Activated naive CD8-positive, alpha-beta T cell treated with anti-CD3 and anti-CD28 coated beads for 36 hours (primary cell): Measurements from ENCODE around the gene SORL1-AS1.

Experiments used
- DNase-seq: peaks from one replicate; pipeline ENCODE4 v3.0.0; 2021
- H3K27ac Mint-ChIP-seq: one replicate; pipeline ENCODE4 v1.8.0; 2022; ENCODE audit warnings: mild to moderate bottlenecking, moderate library complexity, mixed read lengths
- H3K27me3 Mint-ChIP-seq: one replicate; pipeline ENCODE4 v1.8.0; 2022; ENCODE audit warnings: mild to moderate bottlenecking, mixed read lengths
- H3K36me3 Mint-ChIP-seq: one replicate; pipeline ENCODE4 v1.8.0; 2021; ENCODE audit warnings: mild to moderate bottlenecking, mixed read lengths
- H3K4me1 Mint-ChIP-seq: one replicate; pipeline ENCODE4 v1.8.0; 2021; ENCODE audit warnings: mixed read lengths
- H3K4me3 Mint-ChIP-seq: one replicate; pipeline ENCODE4 v1.8.0; 2022; ENCODE audit warnings: mild to moderate bottlenecking, moderate library complexity, mixed read lengths
- H3K9me3 Mint-ChIP-seq: one replicate; pipeline ENCODE4 v1.8.0; 2022; ENCODE audit warnings: mixed read lengths

Gene SORL1-AS1

GRCh38 chr11:121431820-121432526, 20.8 kb downstream of the SORL1-AS1 start:
- Mint-ChIP-seq H3K36me3 (no peaks in the 10 kb centered on the region), H3K4me3 (no peak overlapping the region), H3K4me1 (peaks cover 28% of the 10 kb centered on the region), H3K9me3 (no peaks in the 10 kb centered on the region), H3K27me3 (no peaks in the 10 kb centered on the region), H3K27ac (no peak overlapping the region)
- DNase-seq = no peak

GRCh38 chr11:121429556-121429955, 23.2 kb downstream of the SORL1-AS1 start:
- DNase-seq = no peak
- no peaks in the 10 kb centered on the region for H3K27me3 Mint-ChIP-seq
- H3K27ac Mint-ChIP-seq = no peak overlapping the region
- H3K9me3 Mint-ChIP-seq = no peaks in the 10 kb centered on the region
- peaks cover under 1% of the 10 kb centered on the region for H3K36me3 Mint-ChIP-seq
- H3K4me1 Mint-ChIP-seq = peaks cover 16% of the 10 kb centered on the region
- no peak overlapping the region for H3K4me3 Mint-ChIP-seq

GRCh38 chr11:121427400-121427744, 25.4 kb downstream of the SORL1-AS1 start:
- DNase-seq = no peak
- Mint-ChIP-seq H3K36me3 (peaks cover 3% of the 10 kb centered on the region), H3K9me3 (no peaks in the 10 kb centered on the region), H3K27ac (no peak overlapping the region), H3K4me1 (peaks cover 28% of the 10 kb centered on the region), H3K27me3 (no peaks in the 10 kb centered on the region), H3K4me3 (peak overlapping the region; percentile 24)

GRCh38 chr11:121426476-121427399, 26.0 kb downstream of the SORL1-AS1 start:
- DNase-seq = peak; percentile 64
- Mint-ChIP-seq H3K4me3 (peak overlapping the region; percentile 60), H3K36me3 (peaks cover 3% of the 10 kb centered on the region), H3K27ac (no peak overlapping the region), H3K4me1 (peaks cover 27% of the 10 kb centered on the region), H3K9me3 (no peaks in the 10 kb centered on the region), H3K27me3 (no peaks in the 10 kb centered on the region)

GRCh38 chr11:121425828-121426227, 26.9 kb downstream of the SORL1-AS1 start:
- DNase-seq = no peak
- no peak overlapping the region for H3K4me3 Mint-ChIP-seq
- peaks cover 32% of the 10 kb centered on the region for H3K4me1 Mint-ChIP-seq
- H3K36me3 Mint-ChIP-seq = peaks cover 3% of the 10 kb centered on the region
- H3K27me3 Mint-ChIP-seq = no peaks in the 10 kb centered on the region
- no peaks in the 10 kb centered on the region for H3K9me3 Mint-ChIP-seq
- H3K27ac Mint-ChIP-seq = no peak overlapping the region

GRCh38 chr11:121422675-121423074, 30.1 kb downstream of the SORL1-AS1 start:
- no peak overlapping the region for H3K27ac Mint-ChIP-seq
- H3K27me3 Mint-ChIP-seq = no peaks in the 10 kb centered on the region
- peaks cover 55% of the 10 kb centered on the region for H3K4me1 Mint-ChIP-seq
- no peak for DNase-seq
- no peaks in the 10 kb centered on the region for H3K9me3 Mint-ChIP-seq
- H3K36me3 Mint-ChIP-seq = peaks cover 3% of the 10 kb centered on the region
- no peak overlapping the region for H3K4me3 Mint-ChIP-seq

GRCh38 chr11:121421149-121421901, 31.4 kb downstream of the SORL1-AS1 start:
- Mint-ChIP-seq H3K4me3 (no peak overlapping the region), H3K9me3 (no peaks in the 10 kb centered on the region), H3K4me1 (peaks cover 60% of the 10 kb centered on the region), H3K27me3 (no peaks in the 10 kb centered on the region), H3K27ac (no peak overlapping the region), H3K36me3 (peaks cover 3% of the 10 kb centered on the region)
- DNase-seq = no peak

DNA sequence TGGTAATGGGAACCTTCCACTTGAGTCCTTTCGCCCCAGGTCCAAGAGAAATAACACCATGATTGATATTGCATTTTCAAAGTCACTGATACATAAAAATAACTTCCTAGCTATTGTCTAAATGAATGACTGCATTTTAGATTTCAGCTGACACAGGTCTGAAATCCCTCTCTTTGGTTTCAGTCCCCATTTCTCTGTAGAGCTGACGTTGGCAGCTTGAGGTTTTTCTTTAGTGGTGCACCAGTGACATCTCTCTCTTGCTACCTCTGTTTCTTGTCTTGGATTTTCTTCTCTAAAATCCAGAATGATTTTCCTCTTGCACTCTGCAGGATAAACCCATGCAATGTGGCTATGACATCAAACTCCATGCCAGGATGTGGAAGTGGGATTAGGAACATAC, 32.4 kb downstream of the SORL1-AS1 start:
- H3K4me1 Mint-ChIP-seq = peaks cover 62% of the 10 kb centered on the region
- peaks cover 3% of the 10 kb centered on the region for H3K36me3 Mint-ChIP-seq
- no peak for DNase-seq
- H3K27ac Mint-ChIP-seq = no peak overlapping the region
- no peaks in the 10 kb centered on the region for H3K27me3 Mint-ChIP-seq
- H3K4me3 Mint-ChIP-seq = no peak overlapping the region
- no peaks in the 10 kb centered on the region for H3K9me3 Mint-ChIP-seq

- H3K27ac Mint-ChIP-seq = no peak overlapping the region
- no peak for DNase-seq
- H3K9me3 Mint-ChIP-seq = no peaks in the 10 kb centered on the region
- H3K27me3 Mint-ChIP-seq = no peaks in the 10 kb centered on the region
- H3K4me3 Mint-ChIP-seq = no peak overlapping the region
- peaks cover 65% of the 10 kb centered on the region for H3K4me1 Mint-ChIP-seq
- peaks cover 3% of the 10 kb centered on the region for H3K36me3 Mint-ChIP-seq
Measured at GRCh38 chr11:121419836-121420235, 32.9 kb downstream of the SORL1-AS1 start.

DNA sequence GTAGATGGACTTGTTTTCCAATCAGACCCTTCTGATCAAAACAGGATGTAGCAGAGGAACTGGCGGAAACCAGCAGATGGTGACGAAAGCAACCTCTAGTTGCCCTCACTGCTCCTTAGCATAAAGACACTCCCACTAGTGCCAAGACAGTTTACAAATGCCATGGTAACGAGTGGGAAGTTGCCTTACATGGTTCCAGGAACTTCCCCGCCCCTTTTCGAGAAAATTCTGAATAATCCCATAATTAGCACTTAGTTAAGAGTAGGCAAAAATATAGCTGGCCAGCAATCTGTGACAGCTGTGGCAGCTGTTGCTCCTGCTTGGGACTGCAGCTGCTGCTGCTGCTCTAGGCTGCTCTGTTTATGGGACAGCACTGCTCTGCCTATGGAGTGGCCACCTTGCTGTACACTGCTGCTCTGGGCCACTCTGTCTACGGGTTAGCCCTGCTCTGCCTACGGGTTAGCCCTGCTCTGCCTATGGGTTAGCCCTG, 34.1 kb downstream of the SORL1-AS1 start:
- Mint-ChIP-seq H3K4me1 (peaks cover 59% of the 10 kb centered on the region), H3K36me3 (no peaks in the 10 kb centered on the region)
- peak; percentile 25 for DNase-seq

GRCh38 chr11:121417607-121418006, 35.2 kb downstream of the SORL1-AS1 start:
- peaks cover 53% of the 10 kb centered on the region for H3K4me1 Mint-ChIP-seq
- H3K27me3 Mint-ChIP-seq = no peaks in the 10 kb centered on the region
- H3K9me3 Mint-ChIP-seq = no peaks in the 10 kb centered on the region
- H3K27ac Mint-ChIP-seq = peak overlapping the region; percentile 74
- no peaks in the 10 kb centered on the region for H3K36me3 Mint-ChIP-seq
- no peak for DNase-seq
- H3K4me3 Mint-ChIP-seq = no peak overlapping the region

More for the DNA sequence above, 34.1 kb downstream of the SORL1-AS1 start:
- Mint-ChIP-seq H3K9me3 (no peaks in the 10 kb centered on the region), H3K27ac (peak overlapping the region; percentile 22), H3K4me3 (no peak overlapping the region), H3K27me3 (no peaks in the 10 kb centered on the region)

DNA sequence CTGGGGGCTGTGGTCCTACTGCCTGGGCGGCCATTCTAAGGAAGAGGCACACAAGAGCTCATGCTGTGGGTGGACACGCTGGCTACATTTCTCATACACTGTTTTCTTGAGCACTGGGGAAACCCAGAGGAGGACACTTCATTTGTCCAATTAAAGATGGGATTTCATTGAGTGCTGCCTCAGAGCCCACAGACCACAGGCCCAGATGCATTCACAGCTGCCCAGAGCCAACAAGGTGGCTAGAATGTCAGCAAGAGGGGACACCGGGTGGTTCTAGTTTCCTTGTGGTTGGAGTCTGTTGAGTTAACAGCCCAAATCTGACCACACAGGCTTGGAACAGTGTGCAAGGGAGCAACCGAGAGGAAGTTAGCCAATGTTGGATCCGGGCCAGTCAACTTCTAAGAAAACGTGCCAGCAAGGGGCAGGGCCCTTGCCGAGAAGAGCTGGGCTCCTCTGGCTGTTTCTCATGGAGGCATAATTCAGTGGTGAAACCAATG, 35.7 kb downstream of the SORL1-AS1 start:
- H3K4me3 Mint-ChIP-seq = no peak overlapping the region
- H3K4me1 Mint-ChIP-seq = peaks cover 52% of the 10 kb centered on the region
- no peaks in the 10 kb centered on the region for H3K9me3 Mint-ChIP-seq
- peak overlapping the region; percentile 74 for H3K27ac Mint-ChIP-seq
- H3K27me3 Mint-ChIP-seq = no peaks in the 10 kb centered on the region
- no peaks in the 10 kb centered on the region for H3K36me3 Mint-ChIP-seq
- DNase-seq = peak; percentile 60

DNA sequence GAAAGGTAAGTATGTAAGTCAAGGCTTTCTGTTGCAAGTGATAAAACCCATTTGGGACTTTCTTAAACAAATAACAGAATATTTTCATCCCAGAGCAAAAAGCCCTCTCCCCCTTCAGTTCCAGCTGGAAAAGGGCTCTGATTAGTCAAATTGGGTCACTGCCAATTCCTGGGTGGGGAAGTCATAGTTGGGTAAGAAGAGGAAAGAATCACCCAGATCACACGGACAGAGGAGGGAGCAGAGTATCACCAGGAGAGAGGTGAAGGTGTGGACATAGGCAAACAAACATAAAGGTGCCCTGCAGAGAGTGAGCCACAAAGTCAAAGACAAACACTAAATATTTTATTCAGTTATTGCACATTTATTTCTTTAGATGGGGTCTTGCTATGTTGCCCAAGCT, 36.9 kb downstream of the SORL1-AS1 start:
- Mint-ChIP-seq H3K27me3 (no peaks in the 10 kb centered on the region), H3K9me3 (no peaks in the 10 kb centered on the region), H3K4me3 (no peak overlapping the region), H3K4me1 (peaks cover 44% of the 10 kb centered on the region), H3K36me3 (no peaks in the 10 kb centered on the region), H3K27ac (no peak overlapping the region)
- DNase-seq = no peak

DNA sequence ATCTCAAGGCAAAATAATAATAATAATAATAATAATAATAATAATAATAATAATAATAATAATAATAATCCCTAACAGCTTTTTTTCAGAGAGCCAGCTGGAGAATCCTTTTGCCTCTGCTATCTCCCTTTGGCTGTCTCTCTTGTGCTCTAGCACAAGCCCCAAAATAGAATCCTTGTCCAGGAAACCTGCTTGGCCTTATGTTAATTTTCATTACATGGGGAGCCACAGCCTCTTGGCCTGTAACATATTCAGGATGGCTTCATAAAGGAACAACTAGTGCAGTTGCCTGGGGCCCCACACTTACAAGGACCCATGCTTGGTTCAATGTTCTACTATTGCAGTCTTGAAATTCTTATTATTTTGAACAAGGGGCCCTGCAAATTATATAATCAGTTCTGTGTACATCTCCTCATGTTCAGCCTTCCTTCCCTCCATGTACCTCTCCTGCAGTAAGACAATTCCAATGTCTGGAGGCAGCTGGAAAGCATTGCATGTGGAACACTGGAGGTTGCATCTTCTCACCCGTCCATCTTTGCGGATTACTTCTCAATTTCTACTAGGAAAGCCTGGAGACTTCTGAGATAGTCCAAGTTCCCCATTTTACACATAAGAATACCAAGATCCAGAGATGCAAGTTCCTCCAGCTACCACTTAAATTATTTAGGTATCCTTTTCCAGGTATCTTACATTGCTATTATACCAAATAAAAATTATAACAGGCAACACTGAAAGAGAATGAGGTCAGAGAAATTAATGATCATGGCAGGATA, 38.4 kb downstream of the SORL1-AS1 start:
- H3K27me3 Mint-ChIP-seq = no peaks in the 10 kb centered on the region
- no peaks in the 10 kb centered on the region for H3K36me3 Mint-ChIP-seq
- peaks cover 36% of the 10 kb centered on the region for H3K4me1 Mint-ChIP-seq
- no peak overlapping the region for H3K4me3 Mint-ChIP-seq
- no peaks in the 10 kb centered on the region for H3K9me3 Mint-ChIP-seq
- no peak for DNase-seq
- no peak overlapping the region for H3K27ac Mint-ChIP-seq
